IMR-90 (cell line): ENCODE results near the gene PRCP.

ENCODE experiments used
- CTCF ChIP-seq: conservative IDR thresholded peaks from 2 replicates; pipeline ENCODE4 v1.5.1; 2012; ENCODE audit warnings: mild to moderate bottlenecking, low read depth, low read length, improper control_type of control experiment
- ELK1 ChIP-seq: fragments of 150-350 bp; IDR thresholded peaks from 2 replicates; pipeline ENCODE4 v1.6.1; 2016; ENCODE audit warnings: low read depth, mild to moderate bottlenecking, low read length, moderate library complexity, borderline replicate concordance
- FOS ChIP-seq: fragments of 150-350 bp; IDR thresholded peaks from 2 replicates; pipeline ENCODE4 v1.6.1; 2016; ENCODE audit warnings: low read depth, low read length
- MAZ ChIP-seq: IDR thresholded peaks from 2 replicates; pipeline ENCODE4 v1.6.1; 2012; ENCODE audit warnings: low read depth, mild to moderate bottlenecking, low read length, improper control_type of control experiment, moderate library complexity, borderline replicate concordance
- POLR2A ChIP-seq: IDR thresholded peaks from 2 replicates; pipeline ENCODE4 v1.6.1; 2012; ENCODE audit warnings: mild to moderate bottlenecking, low read depth, low read length
- RAD21 ChIP-seq: IDR thresholded peaks from 2 replicates; pipeline ENCODE4 v1.6.1; 2012; ENCODE audit warnings: low read length, improper control_type of control experiment
- SMC3 ChIP-seq: fragments of 150-350 bp; IDR thresholded peaks from 2 replicates; pipeline ENCODE4 v1.6.1; 2016; ENCODE audit warnings: low read depth, mild to moderate bottlenecking, antibody characterized with exemption, low read length, moderate library complexity
- USF2 ChIP-seq: fragments of 150-350 bp; IDR thresholded peaks from 2 replicates; pipeline ENCODE4 v1.6.1; 2017; ENCODE audit warnings: mild to moderate bottlenecking, antibody characterized with exemption, low read length, low read depth

GRCh38 chr11:82862379-82862778 is 37.9 kb downstream of the PRCP start:
- TF ChIP-seq CTCF: no peak
- TF ChIP-seq POLR2A: no peak
- no peak for TF ChIP-seq FOS
- TF ChIP-seq USF2: no peak
- TF ChIP-seq MAZ: no peak
- TF ChIP-seq RAD21: no peak
- no peak for TF ChIP-seq SMC3
- TF ChIP-seq ELK1: no peak
